Esophagus muscularis mucosa (tissue), 4 donors: ENCODE data around the gene ADCY4. TPM values are rescaled to one million over a fixed set of nuclear protein-coding genes. Genes with fewer than 3 reads are reported as not detected.

Experiments
- DNase-seq: peaks from one replicate; pipeline ENCODE4 v3.0.0-alpha.2; 2017; ENCODE audit errors: extremely low spot score
- H3K27ac ChIP-seq, 4 donors: fragments of 200-600 bp; sonication (generic); replicated peaks in 1 of 4; 1 replicate in 3 of 4; 2 replicates in 1 of 4; pipeline ENCODE4 v1.5.1; 2016 to 2019; ENCODE audit warnings: mild to moderate bottlenecking in 1 of 4
- H3K27me3 ChIP-seq, 4 donors: fragments of 200-600 bp; sonication (generic); one replicate each; pipeline versions ENCODE4 v1.5.1 to v1.6.0; 2016 to 2019
- H3K36me3 ChIP-seq, 4 donors: fragments of 200-600 bp; sonication (generic); one replicate each; pipeline ENCODE4 v1.5.1; 2016 to 2019
- H3K4me1 ChIP-seq, 4 donors: fragments of 200-600 bp; sonication (generic); one replicate each; pipeline ENCODE4 v1.5.1; 2016 to 2019
- H3K4me3 ChIP-seq, 4 donors: fragments of 200-600 bp; sonication (generic); 1 replicate in 2 of 4; 2 replicates in 2 of 4; pipeline ENCODE4 v1.5.1; 2016 to 2019; ENCODE audit warnings: mild to moderate bottlenecking in 4 of 4, moderate library complexity in 1 of 4
- H3K9me3 ChIP-seq, 4 donors: fragments of 200-600 bp; sonication (generic); 1 replicate in 3 of 4; 2 replicates in 1 of 4; pipeline ENCODE4 v1.5.1; 2016 to 2019
- EP300 ChIP-seq: sonication (generic); formaldehyde crosslinking; IDR thresholded peaks from one replicate; pipeline ENCODE4 v1.6.1; 2017; ENCODE audit warnings: antibody characterized with exemption
- POLR2A ChIP-seq: fragments of 450-650 bp; IDR thresholded peaks from one replicate; pipeline ENCODE4 v1.6.1; 2017; ENCODE audit warnings: antibody characterized with exemption, moderate library complexity, mild to moderate bottlenecking, low read depth
- POLR2AphosphoS5 ChIP-seq, 2 donors: sonication (generic); formaldehyde crosslinking; IDR thresholded peaks; one replicate each; pipeline ENCODE4 v1.6.1; 2017; ENCODE audit warnings: antibody characterized with exemption in 2 of 2
- WGBS: methylation state at CpG from one replicate; pipeline ENCODE4 v1.1.5; 2018; 5-methylcytosine and 5-hydroxymethylcytosine counted together
- intact Hi-C: fragments of 100-400 bp; cut with DNase I; formaldehyde crosslinking; loops from one replicate; pipeline ENCODE4 v1.15.1; 2023
- total RNA-seq, 4 donors: library from RNA; depleted of rRNA; stranded (reverse); fragments of >200 nt; gene quantifications; one replicate each; pipeline versions ENCODE4 v1.1.0 to v1.2.1, GENCODE V29; 2016
- TF ChIP-seq, protein P1 (sequence below), 3 experiments: fragments of 200-600 bp in 2 of 3; fragments of 450-650 bp in 1 of 3; sonication (generic) in 2 of 3; IDR thresholded peaks; one replicate each; pipeline ENCODE4 v1.5.1; 2017 to 2019; ENCODE audit warnings: antibody characterized with exemption in 3 of 3, mild to moderate bottlenecking in 2 of 3, moderate library complexity in 1 of 3

The ADCY4 gene
- total RNA-seq, 4 donors from 2014 or later, result 21.5 to 36.9 (median 27.9) TPM

DNA sequence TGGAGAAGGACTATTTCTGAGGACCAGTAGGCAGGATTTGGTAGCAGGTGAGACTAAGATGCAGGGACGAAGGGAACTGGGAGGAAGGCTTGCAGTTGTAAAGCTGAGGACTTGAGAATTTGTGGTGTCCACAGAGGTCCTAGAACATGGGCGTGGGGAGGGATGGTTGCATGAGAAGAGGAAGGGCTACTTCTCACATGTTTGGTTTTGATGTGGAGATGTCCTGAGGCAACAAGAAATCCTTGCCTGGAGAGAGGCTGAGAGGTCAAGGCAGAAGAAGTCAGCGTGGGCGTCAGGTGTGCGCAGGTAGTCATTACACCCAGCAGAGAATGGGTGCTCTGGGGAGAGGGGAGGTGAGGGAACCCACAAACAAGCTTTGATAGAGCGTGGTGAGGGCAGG is 57.8 kb downstream of the ADCY4 start:
- 92% methylated on average over 6 of the region's 6 CpGs for WGBS
- DNase-seq, result no peak

DNA sequence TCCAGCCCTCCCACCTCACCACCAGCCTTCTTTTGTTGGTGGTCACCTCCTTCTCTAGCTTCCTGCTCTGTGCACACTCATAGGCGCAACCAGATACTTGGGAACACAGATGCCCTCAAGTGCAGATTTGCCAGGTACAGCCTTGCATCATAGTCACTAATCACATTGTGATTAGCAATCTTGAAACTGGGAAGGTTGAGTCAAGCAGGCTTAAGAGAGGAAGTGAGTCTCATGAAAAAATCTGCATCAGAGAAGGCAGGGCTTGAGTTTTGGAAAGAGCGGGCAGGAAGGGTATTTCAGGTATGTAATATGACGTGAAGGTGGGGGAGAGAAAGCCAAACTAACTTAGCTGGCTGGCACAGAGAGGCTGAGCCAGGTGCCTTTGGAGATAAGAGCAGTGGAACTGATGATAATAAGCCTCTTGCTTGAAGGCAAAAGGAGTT is 60.7 kb downstream of the ADCY4 start:
- H3K9me3 ChIP-seq, result no peaks in the 10 kb centered on the region
- H3K4me1 ChIP-seq, result peaks cover 11 to 17% (median 13%) of the 10 kb centered on the region in 4 donors
- intact Hi-C loops, result no loop called here
- WGBS, result 75% methylated on average over 3 of the region's 3 CpGs
- no peak for DNase-seq
- H3K27ac ChIP-seq, result no peak overlapping the region
- H3K27me3 ChIP-seq, result no peaks in the 10 kb centered on the region
- H3K36me3 ChIP-seq, result peaks cover 0 to 11% (median 6%) of the 10 kb centered on the region in 4 donors
- no peak overlapping the region for H3K4me3 ChIP-seq
- TF ChIP-seq EP300, result no peak
- no peak for TF ChIP-seq POLR2AphosphoS5 (IDR thresholded peaks at IDR 0.05)
- TF ChIP-seq POLR2A, result no peak
- TF ChIP-seq, protein P1, sequence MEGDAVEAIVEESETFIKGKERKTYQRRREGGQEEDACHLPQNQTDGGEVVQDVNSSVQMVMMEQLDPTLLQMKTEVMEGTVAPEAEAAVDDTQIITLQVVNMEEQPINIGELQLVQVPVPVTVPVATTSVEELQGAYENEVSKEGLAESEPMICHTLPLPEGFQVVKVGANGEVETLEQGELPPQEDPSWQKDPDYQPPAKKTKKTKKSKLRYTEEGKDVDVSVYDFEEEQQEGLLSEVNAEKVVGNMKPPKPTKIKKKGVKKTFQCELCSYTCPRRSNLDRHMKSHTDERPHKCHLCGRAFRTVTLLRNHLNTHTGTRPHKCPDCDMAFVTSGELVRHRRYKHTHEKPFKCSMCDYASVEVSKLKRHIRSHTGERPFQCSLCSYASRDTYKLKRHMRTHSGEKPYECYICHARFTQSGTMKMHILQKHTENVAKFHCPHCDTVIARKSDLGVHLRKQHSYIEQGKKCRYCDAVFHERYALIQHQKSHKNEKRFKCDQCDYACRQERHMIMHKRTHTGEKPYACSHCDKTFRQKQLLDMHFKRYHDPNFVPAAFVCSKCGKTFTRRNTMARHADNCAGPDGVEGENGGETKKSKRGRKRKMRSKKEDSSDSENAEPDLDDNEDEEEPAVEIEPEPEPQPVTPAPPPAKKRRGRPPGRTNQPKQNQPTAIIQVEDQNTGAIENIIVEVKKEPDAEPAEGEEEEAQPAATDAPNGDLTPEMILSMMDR (IDR thresholded peaks at IDR 0.05), result no peak

More for the DNA sequence above, 57.8 kb downstream of the ADCY4 start:
- no peak for TF ChIP-seq POLR2AphosphoS5 (IDR thresholded peaks at IDR 0.05)
- no peak for TF ChIP-seq POLR2A
- Histone ChIP-seq H3K4me3 (no peak overlapping the region), H3K36me3 (no peaks in the 10 kb centered on the region), H3K27ac (no peak overlapping the region), H3K27me3 (no peaks in the 10 kb centered on the region), H3K9me3 (no peaks in the 10 kb centered on the region), H3K4me1 (peaks cover under 1 to 19% (median 1%) of the 10 kb centered on the region in 4 donors)
- intact Hi-C loops, result no loop called here

DNA sequence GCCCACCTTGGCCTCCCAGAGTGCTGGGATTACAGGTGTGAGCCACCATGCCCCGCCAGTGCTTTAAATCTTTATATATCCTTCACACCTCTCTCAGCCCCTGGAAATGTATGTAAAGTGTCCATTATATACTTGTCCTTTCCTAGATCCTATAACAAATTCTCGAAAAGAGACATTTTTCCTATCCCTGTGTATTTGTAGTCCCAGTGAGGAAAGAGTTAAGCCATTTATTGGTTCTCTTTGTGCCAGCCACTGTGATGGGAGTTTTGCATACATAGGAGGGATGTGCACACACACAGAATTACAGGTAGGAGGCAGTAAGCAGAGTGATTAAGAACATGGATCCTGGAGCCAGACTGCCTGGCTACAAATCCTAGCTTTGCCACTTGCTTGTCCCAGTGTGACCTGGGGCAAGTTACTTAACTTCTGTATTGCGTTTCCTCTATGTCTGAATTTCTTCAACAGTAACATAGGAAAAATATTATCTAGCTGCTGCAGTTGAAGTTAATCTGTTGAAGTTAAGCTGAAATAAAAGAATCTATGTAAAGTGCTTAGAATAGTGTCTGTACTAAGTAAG is 61.4 kb downstream of the ADCY4 start:
- Histone ChIP-seq H3K27me3 (no peaks in the 10 kb centered on the region), H3K36me3 (peaks cover 0 to 17% (median 12%) of the 10 kb centered on the region in 4 donors), H3K4me1 (peaks cover 11 to 16% (median 13%) of the 10 kb centered on the region in 4 donors), H3K9me3 (no peaks in the 10 kb centered on the region), H3K27ac (no peak overlapping the region), H3K4me3 (no peak overlapping the region)
- no peak for DNase-seq
- TF ChIP-seq POLR2A (no peak), EP300 (no peak), POLR2AphosphoS5 (IDR thresholded peaks at IDR 0.05) (no peak)
- TF ChIP-seq, protein P1 (IDR thresholded peaks at IDR 0.05), result no peak
- WGBS, result 55% methylated on average over 3 of the region's 3 CpGs
- intact Hi-C loops, result no loop called here

DNA sequence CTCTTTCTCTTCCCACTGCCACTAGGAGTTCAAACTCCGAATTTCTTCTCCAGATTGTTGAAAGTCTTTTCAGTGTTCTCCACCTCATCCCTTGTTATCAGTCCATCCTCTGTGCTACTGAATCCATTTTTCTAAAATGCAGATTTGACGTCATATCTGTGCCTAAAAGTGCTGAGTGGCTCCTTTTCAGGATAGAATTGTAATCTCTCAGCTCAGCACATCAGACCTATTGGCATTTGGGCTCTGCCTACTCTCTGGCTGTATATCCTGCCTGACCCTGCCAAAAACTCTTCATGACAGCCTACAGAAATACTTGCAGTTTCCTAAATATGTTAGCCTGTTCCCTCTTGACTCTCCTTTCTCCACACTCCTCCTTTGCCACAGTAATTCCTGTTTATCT is 62.4 kb downstream of the ADCY4 start:
- intact Hi-C loops, result no loop called here
- Histone ChIP-seq H3K4me1 (peaks cover 11 to 13% (median 13%) of the 10 kb centered on the region in 4 donors), H3K4me3 (no peak overlapping the region), H3K27me3 (no peaks in the 10 kb centered on the region), H3K36me3 (peaks cover 3 to 28% (median 22%) of the 10 kb centered on the region in 4 donors), H3K9me3 (no peaks in the 10 kb centered on the region), H3K27ac (no peak overlapping the region)
- DNase-seq, result no peak
- 95% methylated on average over 2 of the region's 2 CpGs for WGBS
- no peak for TF ChIP-seq POLR2A
- no peak for TF ChIP-seq EP300
- TF ChIP-seq, protein P1 (IDR thresholded peaks at IDR 0.05), result no peak
- no peak for TF ChIP-seq POLR2AphosphoS5 (IDR thresholded peaks at IDR 0.05)

DNA sequence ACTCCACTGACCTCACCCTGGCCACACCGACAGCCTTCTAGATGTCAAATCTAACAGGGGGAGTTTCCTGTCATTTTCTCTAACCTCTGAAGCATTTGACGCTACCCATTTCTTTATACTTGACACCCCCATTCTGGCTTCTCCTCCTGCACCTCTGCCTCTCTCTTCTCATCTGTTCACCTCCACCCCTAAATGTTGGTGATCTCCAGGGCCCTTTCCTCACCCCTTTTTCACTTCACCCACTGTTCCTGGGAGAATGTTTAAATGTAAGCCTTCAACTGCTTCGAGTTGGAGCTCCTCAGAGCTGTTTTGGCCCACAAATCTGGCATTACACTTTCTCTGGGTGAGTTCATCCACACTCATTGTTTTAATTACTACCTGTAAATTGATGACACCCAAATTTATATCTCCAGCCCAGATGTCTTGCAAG is 63.0 kb downstream of the ADCY4 start:
- no peaks in the 10 kb centered on the region for H3K9me3 ChIP-seq
- peak overlapping the region; percentile 70 to 95 (median 87) for H3K4me3 ChIP-seq
- H3K27ac ChIP-seq, result peak overlapping the region; percentile 89 to 99 (median 94)
- peaks cover 11 to 13% (median 13%) of the 10 kb centered on the region in 4 donors for H3K4me1 ChIP-seq
- 29% methylated on average over 3 of the region's 3 CpGs for WGBS
- no peaks in the 10 kb centered on the region for H3K27me3 ChIP-seq
- intact Hi-C loops, result no loop called here
- peaks cover 6 to 34% (median 28%) of the 10 kb centered on the region in 4 donors for H3K36me3 ChIP-seq
- TF ChIP-seq POLR2AphosphoS5 (IDR thresholded peaks at IDR 0.05) (no peak), EP300 (no peak), POLR2A (no peak)
- TF ChIP-seq, protein P1 (IDR thresholded peaks at IDR 0.05), result no peak
- no peak for DNase-seq
